ENCODE measurements around the gene PARP3.

Gene PARP3

GRCh38 chr3:51940648-51941462, 1.3 kb upstream of the PARP3 start:
- TF ChIP-seq CTCF (IDR thresholded peaks at IDR 0.05; ENCODE audit: control insufficient read depth, extremely low read depth, insufficient read depth) = no peak
- H3K4me3 ChIP-seq (ENCODE audit: low read depth, low read length) = peak overlapping the region; percentile 99
- DNase-seq (ENCODE audit: low read depth) = no peak

- no peak for DNase-seq (ENCODE audit: low read depth)
- TF ChIP-seq CTCF (IDR thresholded peaks at IDR 0.05; ENCODE audit: control insufficient read depth, extremely low read depth, insufficient read depth) = no peak
- peak overlapping the region; percentile 99 for H3K4me3 ChIP-seq (ENCODE audit: low read depth, low read length)
Measured at GRCh38 chr3:51941463-51941797, 733 bp upstream of the PARP3 start.

- no peak for TF ChIP-seq CTCF (IDR thresholded peaks at IDR 0.05; ENCODE audit: control insufficient read depth, extremely low read depth, insufficient read depth)
- no peak for DNase-seq (ENCODE audit: low read depth)
Measured at GRCh38 chr3:51942603-51943450, 664 bp downstream of the PARP3 start.

GRCh38 chr3:51943451-51944391, 1.6 kb downstream of the PARP3 start:
- H3K4me3 ChIP-seq (ENCODE audit: low read depth, low read length) = peak overlapping the region; percentile 50; the same call in 1 of the 2 replicates
- DNase-seq (ENCODE audit: low read depth) = no peak
- TF ChIP-seq CTCF (IDR thresholded peaks at IDR 0.05; ENCODE audit: control insufficient read depth, extremely low read depth, insufficient read depth) = no peak

More at GRCh38 chr3:51942603-51943450, 664 bp downstream of the PARP3 start:
- H3K4me3 ChIP-seq (ENCODE audit: low read depth, low read length) = peak overlapping the region; percentile 50

- TF ChIP-seq CTCF (IDR thresholded peaks at IDR 0.05; ENCODE audit: control insufficient read depth, extremely low read depth, insufficient read depth) = no peak
- H3K4me3 ChIP-seq (ENCODE audit: low read depth, low read length) = no peak overlapping the region
- no peak for DNase-seq (ENCODE audit: low read depth)
Measured at GRCh38 chr3:51944451-51945021, 2.4 kb downstream of the PARP3 start.

Data from LNCaP clone FGC (cell line).